Liver (tissue), 9 donors: Measurements from ENCODE around the gene ATXN1. TPM values are rescaled to one million over a fixed set of nuclear protein-coding genes. Genes with fewer than 3 reads are reported as not detected.

Experiments
- DNase-seq: peaks from one replicate; pipeline ENCODE4 v3.0.0-alpha.2; 2017; ENCODE audit warnings: low spot score
- H3K27ac ChIP-seq, 2 donors: one replicate each; pipeline ENCODE4 v1.7.0; 2013; ENCODE audit warnings: inconsistent platforms in 2 of 2, low read length in 2 of 2, control low read depth in 1 of 2, low read depth in 1 of 2, mild to moderate bottlenecking in 1 of 2
- H3K27me3 ChIP-seq, 4 donors: one replicate each; pipeline versions ENCODE4 v1.6.1 to v1.7.0; 2013; ENCODE audit warnings: low read length in 3 of 4, inconsistent platforms in 1 of 4, mild to moderate bottlenecking in 1 of 4, moderate library complexity in 1 of 4; ENCODE audit not compliant: control insufficient read depth in 4 of 4, insufficient read depth in 4 of 4
- H3K36me3 ChIP-seq, 4 donors: one replicate each; pipeline versions ENCODE4 v1.6.1 to v1.7.0; 2013; ENCODE audit warnings: low read length in 3 of 4, mild to moderate bottlenecking in 3 of 4, low read depth in 1 of 4, moderate library complexity in 1 of 4; ENCODE audit not compliant: control insufficient read depth in 4 of 4, insufficient read depth in 3 of 4
- H3K4me1 ChIP-seq, 4 donors: one replicate each; pipeline versions ENCODE4 v1.6.1 to v1.7.0; 2013; ENCODE audit warnings: low read length in 3 of 4, mild to moderate bottlenecking in 3 of 4, moderate library complexity in 1 of 4; ENCODE audit not compliant: control insufficient read depth in 4 of 4, insufficient read depth in 4 of 4
- H3K4me3 ChIP-seq, 3 donors: one replicate each; pipeline versions ENCODE4 v1.6.1 to v1.7.0; 2013; ENCODE audit warnings: low read length in 3 of 3, control low read depth in 1 of 3, low read depth in 1 of 3, mild to moderate bottlenecking in 1 of 3
- H3K9ac ChIP-seq, 2 donors: one replicate each; pipeline ENCODE4 v1.7.0; 2013; ENCODE audit warnings: low read length in 2 of 2, mild to moderate bottlenecking in 2 of 2, moderate library complexity in 2 of 2, control low read depth in 1 of 2, low read depth in 1 of 2
- H3K9me3 ChIP-seq, 4 donors: one replicate each; pipeline versions ENCODE4 v1.6.1 to v1.7.0; 2013; ENCODE audit warnings: low read length in 3 of 4; ENCODE audit not compliant: control insufficient read depth in 4 of 4
- ATF3 ChIP-seq: IDR thresholded peaks from 2 replicates; pipeline ENCODE4 v1.6.1; 2016; ENCODE audit warnings: antibody characterized with exemption
- CTCF ChIP-seq: fragments of 150-350 bp; IDR thresholded peaks from 2 replicates; pipeline ENCODE4 v1.5.1; 2017; ENCODE audit warnings: improper control_type of control experiment, low read depth, low read length; ENCODE audit not compliant: missing input control
- EGR1 ChIP-seq, 2 donors: IDR thresholded peaks; 2 replicates each; pipeline ENCODE4 v1.6.1; 2016 to 2018; ENCODE audit warnings: antibody characterized with exemption in 2 of 2, low read depth in 2 of 2
- FOXA1 ChIP-seq: IDR thresholded peaks from 2 replicates; pipeline ENCODE4 v1.6.1; 2016; ENCODE audit warnings: antibody characterized with exemption
- FOXA2 ChIP-seq: IDR thresholded peaks from 2 replicates; pipeline ENCODE4 v1.6.1; 2016; ENCODE audit warnings: antibody characterized with exemption
- GABPA ChIP-seq, 2 donors: IDR thresholded peaks in 1 of 2; conservative IDR thresholded peaks in 1 of 2; 2 replicates each; pipeline ENCODE4 v1.6.1; 2016; ENCODE audit warnings: antibody characterized with exemption in 2 of 2, mild to moderate bottlenecking in 1 of 2, moderate library complexity in 1 of 2
- HNF4A ChIP-seq, 2 donors: conservative IDR thresholded peaks; 2 replicates each; pipeline ENCODE4 v1.6.1; 2016; ENCODE audit warnings: antibody characterized with exemption in 2 of 2, mild to moderate bottlenecking in 2 of 2
- HNF4G ChIP-seq: IDR thresholded peaks from 2 replicates; pipeline ENCODE4 v1.6.1; 2016; ENCODE audit warnings: antibody characterized with exemption
- JUND ChIP-seq, 2 donors: IDR thresholded peaks; 2 replicates each; pipeline ENCODE4 v1.6.1; 2016; ENCODE audit warnings: antibody characterized with exemption in 2 of 2
- MAX ChIP-seq: IDR thresholded peaks from 2 replicates; pipeline ENCODE4 v1.6.1; 2016; ENCODE audit warnings: antibody characterized with exemption
- NR2F2 ChIP-seq: IDR thresholded peaks from 2 replicates; pipeline ENCODE4 v1.6.1; 2016; ENCODE audit warnings: antibody characterized with exemption
- RAD21 ChIP-seq, 2 donors: IDR thresholded peaks; 2 replicates each; pipeline ENCODE4 v1.6.1; 2016; ENCODE audit warnings: antibody characterized with exemption in 2 of 2, mild to moderate bottlenecking in 2 of 2
- REST ChIP-seq: IDR thresholded peaks from 2 replicates; pipeline ENCODE4 v1.6.1; 2016; ENCODE audit warnings: antibody characterized with exemption, mild to moderate bottlenecking
- RXRA ChIP-seq, 2 donors: IDR thresholded peaks; 2 replicates each; pipeline ENCODE4 v1.6.1; 2017 to 2018; ENCODE audit warnings: antibody characterized with exemption in 2 of 2, mild to moderate bottlenecking in 1 of 2
- SP1 ChIP-seq: IDR thresholded peaks from 2 replicates; pipeline ENCODE4 v1.6.1; 2018; ENCODE audit warnings: antibody characterized with exemption, mild to moderate bottlenecking
- TAF1 ChIP-seq: conservative IDR thresholded peaks from 2 replicates; pipeline ENCODE4 v1.6.1; 2016; ENCODE audit warnings: antibody characterized with exemption, mild to moderate bottlenecking
- YY1 ChIP-seq: IDR thresholded peaks from 2 replicates; pipeline ENCODE4 v1.6.1; 2016; ENCODE audit warnings: antibody characterized with exemption, mild to moderate bottlenecking
- ZBTB33 ChIP-seq: IDR thresholded peaks from 2 replicates; pipeline ENCODE4 v1.6.1; 2016; ENCODE audit warnings: antibody characterized with exemption
- WGBS: extraction: QIAGEN DNeasy Blood & Tissue Kit; methylation state at CpG from one replicate; pipeline ENCODE4 v1.1.7; 2013; 5-methylcytosine and 5-hydroxymethylcytosine counted together
- polyA plus RNA-seq, 2 donors: library from polyadenylated mRNA; stranded (reverse) in 1 of 2; unstranded in 1 of 2; fragments of 200-250 nt in 1 of 2; fragments of >200 nt in 1 of 2; fragmentation: Nextera tagmentation in 1 of 2; extraction: Ambion mirVana in 1 of 2; gene quantifications; one replicate each; pipeline versions ENCODE4 v1.2.1 to v1.2.3, GENCODE V29; 2013 to 2015
- total RNA-seq, 2 donors: library from RNA; depleted of rRNA; stranded (reverse); fragments of >200 nt; gene quantifications; one replicate each; pipeline ENCODE4 v1.2.3, GENCODE V29; 2014
- donor health status: healthy.
- donor health status: healthy.
- donor health status: healthy.
- donor health status: healthy.
- donor health status: healthy.

ATXN1 gene
- total and polyA plus RNA-seq, 4 donors, result 4.3 to 29.7 (median 8.2) TPM

- 98% methylated on average over 1 of the region's 1 CpG for WGBS
- Histone ChIP-seq H3K27me3 (no peaks in the 10 kb centered on the region), H3K4me3 (no peak overlapping the region), H3K9me3 (no peaks in the 10 kb centered on the region), H3K4me1 (peaks cover 2 to 27% (median 20%) of the 10 kb centered on the region in 4 donors), H3K27ac (no peak overlapping the region), H3K36me3 (no peaks in the 10 kb centered on the region), H3K9ac (no peak overlapping the region)
- TF ChIP-seq MAX (no peak), RAD21 (IDR thresholded peaks at IDR 0.05) (no peak), ATF3 (no peak), JUND (IDR thresholded peaks at IDR 0.05) (no peak), CTCF (no peak), FOXA1 (no peak), FOXA2 (no peak), HNF4G (no peak), EGR1 (IDR thresholded peaks at IDR 0.05; ENCODE audit: low read depth in 2 of 2) (no peak), GABPA (IDR thresholded peaks at IDR 0.05 in 1 of 2, conservative IDR thresholded peaks at IDR 0.05 in 1 of 2) (no peak), ZBTB33 (no peak), NR2F2 (no peak), TAF1 (no peak), REST (no peak), SP1 (no peak), RXRA (IDR thresholded peaks at IDR 0.05) (no peak), HNF4A (conservative IDR thresholded peaks at IDR 0.05) (no peak), YY1 (no peak)
- DNase-seq, result no peak
These were observed 82.2 kb downstream of the ATXN1 start for GRCh38 chr6:16679050-16679449.
